HPDE6-E6E7 (cell line): Measurements from ENCODE around the gene ACAD8.
A peak's percentile ranks its signal among the peaks of the same experiment; 100 is the strongest.
"Not testable (repeated sequence)": the region's sequence is repeated elsewhere in the genome, so short reads cannot be mapped to it uniquely, and the experiment has no call there.

Experiments
- DNase-seq: peaks from one replicate; pipeline ENCODE4 v3.0.0; 2011; ENCODE audit warnings: missing footprints; ENCODE audit errors: extremely low spot score

ACAD8 gene

GRCh38 chr11:134240592-134240991 lies 12.8 kb upstream of the ACAD8 start:
- no peak for DNase-seq

- DNase-seq = no peak
Observed at GRCh38 chr11:134242376-134242775, 11.0 kb upstream of the ACAD8 start.

GRCh38 chr11:134243913-134244312 lies 9.5 kb upstream of the ACAD8 start:
- no peak for DNase-seq

GRCh38 chr11:134244593-134244992 lies 8.8 kb upstream of the ACAD8 start:
- peak; percentile 19 for DNase-seq

GRCh38 chr11:134245434-134245833 lies 7.9 kb upstream of the ACAD8 start:
- DNase-seq = no peak

GRCh38 chr11:134246100-134246499 lies 7.3 kb upstream of the ACAD8 start:
- DNase-seq = no peak

GRCh38 chr11:134246678-134247077 lies 6.7 kb upstream of the ACAD8 start:
- DNase-seq = no peak

GRCh38 chr11:134248910-134249480 lies 4.4 kb upstream of the ACAD8 start:
- no peak for DNase-seq

GRCh38 chr11:134250246-134250645 lies 3.1 kb upstream of the ACAD8 start:
- no peak for DNase-seq

GRCh38 chr11:134250675-134251074 lies 2.7 kb upstream of the ACAD8 start:
- DNase-seq = no peak

- peak; percentile 27 for DNase-seq
Observed at GRCh38 chr11:134252346-134253187, 801 bp upstream of the ACAD8 start.

- DNase-seq = no peak
Observed at GRCh38 chr11:134254433-134255183, 1.2 kb downstream of the ACAD8 start.

- DNase-seq = not testable (repeated sequence)
Observed at GRCh38 chr11:134255184-134255561, 1.8 kb downstream of the ACAD8 start.

- DNase-seq = no peak
Observed at GRCh38 chr11:134257101-134257500, 3.7 kb downstream of the ACAD8 start.

- no peak for DNase-seq
Observed at GRCh38 chr11:134258577-134258976, 5.2 kb downstream of the ACAD8 start.

- DNase-seq = no peak
Observed at GRCh38 chr11:134260503-134260902, 7.1 kb downstream of the ACAD8 start.

GRCh38 chr11:134260983-134261382 lies 7.6 kb downstream of the ACAD8 start:
- DNase-seq = no peak

- peak; percentile 48 for DNase-seq
Observed at GRCh38 chr11:134261626-134262488, 8.5 kb downstream of the ACAD8 start.

GRCh38 chr11:134264966-134265764 lies 11.8 kb downstream of the ACAD8 start:
- no peak for DNase-seq

- no peak for DNase-seq
Observed at GRCh38 chr11:134266440-134266839, 13.1 kb downstream of the ACAD8 start.

GRCh38 chr11:134266841-134267251 lies 13.5 kb downstream of the ACAD8 start:
- peak; percentile 64 for DNase-seq
